Hematopoietic multipotent progenitor cell treated with erythropoietin and hydrocortisone succinate and interleukin-3 and kit ligand, for 4 days (in vitro differentiated cells): ENCODE data around the gene PROM2.

Experiments used
- DNase-seq: peaks from one replicate; pipeline ENCODE4 v3.0.0-alpha.2; 2015

PROM2 gene

GRCh38 chr2:95308426-95308990 lies 34.3 kb downstream of the PROM2 start:
- DNase-seq = no peak

DNA sequence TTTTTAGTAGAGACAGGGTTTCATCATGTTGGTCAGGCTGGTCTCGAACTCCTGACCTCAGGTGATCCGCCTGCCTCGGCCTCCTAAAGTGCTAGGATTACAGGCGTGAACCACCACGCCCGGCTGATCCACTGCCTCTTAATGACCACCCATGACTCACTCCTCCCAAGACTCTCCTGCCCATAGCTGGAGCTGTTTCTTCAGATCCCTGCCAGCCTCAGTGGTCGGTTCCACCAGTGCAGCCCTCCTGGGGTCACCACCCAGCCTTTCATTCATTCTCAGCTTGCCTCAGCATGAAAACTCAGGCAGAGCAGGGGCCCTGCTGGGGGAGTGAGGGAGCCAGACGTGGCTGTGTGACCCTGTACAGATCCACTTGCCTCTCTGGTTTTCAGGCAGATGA lies 35.4 kb downstream of the PROM2 start:
- no peak for DNase-seq

DNA sequence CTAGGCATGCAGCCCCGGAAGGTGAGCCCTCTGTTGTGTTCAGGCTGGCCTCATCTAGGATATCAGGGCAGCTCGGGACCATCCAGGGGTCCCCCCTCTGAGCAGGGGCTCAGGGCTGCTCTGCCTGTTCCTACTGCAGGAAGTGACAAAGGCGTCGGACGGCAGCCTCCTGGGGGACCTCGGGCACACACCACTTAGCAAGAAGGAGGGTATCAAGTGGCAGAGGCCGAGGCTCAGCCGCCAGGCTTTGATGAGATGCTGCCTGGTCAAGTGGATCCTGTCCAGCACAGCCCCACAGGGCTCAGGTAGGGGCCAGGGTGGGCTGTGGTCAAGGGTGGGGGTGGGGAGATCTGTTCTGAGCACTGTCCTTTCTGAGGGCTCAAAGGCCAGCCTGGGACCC lies 36.0 kb downstream of the PROM2 start:
- no peak for DNase-seq

DNA sequence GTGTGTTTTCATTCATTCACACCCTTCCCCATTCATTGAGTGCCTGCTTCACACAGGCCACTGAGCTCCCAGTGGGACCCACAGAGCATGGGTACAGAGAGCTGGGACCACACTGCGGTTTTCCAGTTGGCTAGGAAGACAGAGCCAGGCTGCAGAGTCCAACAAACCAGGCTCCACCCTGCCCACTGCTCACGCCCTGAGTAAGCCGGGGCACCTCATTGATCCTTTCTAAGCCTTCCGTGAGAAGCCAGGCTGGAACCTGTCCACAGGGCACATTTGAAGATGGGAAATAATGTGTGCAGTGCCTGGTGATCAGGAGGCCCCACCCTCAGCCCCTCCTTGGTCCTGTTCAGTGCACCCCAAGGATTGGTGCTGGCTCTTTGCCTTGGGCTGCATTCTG lies 36.4 kb downstream of the PROM2 start:
- DNase-seq = no peak

- no peak for DNase-seq
Measured at GRCh38 chr2:95311815-95312542, 37.7 kb downstream of the PROM2 start.

- no peak for DNase-seq
Measured at GRCh38 chr2:95312543-95313201, 38.4 kb downstream of the PROM2 start.

DNA sequence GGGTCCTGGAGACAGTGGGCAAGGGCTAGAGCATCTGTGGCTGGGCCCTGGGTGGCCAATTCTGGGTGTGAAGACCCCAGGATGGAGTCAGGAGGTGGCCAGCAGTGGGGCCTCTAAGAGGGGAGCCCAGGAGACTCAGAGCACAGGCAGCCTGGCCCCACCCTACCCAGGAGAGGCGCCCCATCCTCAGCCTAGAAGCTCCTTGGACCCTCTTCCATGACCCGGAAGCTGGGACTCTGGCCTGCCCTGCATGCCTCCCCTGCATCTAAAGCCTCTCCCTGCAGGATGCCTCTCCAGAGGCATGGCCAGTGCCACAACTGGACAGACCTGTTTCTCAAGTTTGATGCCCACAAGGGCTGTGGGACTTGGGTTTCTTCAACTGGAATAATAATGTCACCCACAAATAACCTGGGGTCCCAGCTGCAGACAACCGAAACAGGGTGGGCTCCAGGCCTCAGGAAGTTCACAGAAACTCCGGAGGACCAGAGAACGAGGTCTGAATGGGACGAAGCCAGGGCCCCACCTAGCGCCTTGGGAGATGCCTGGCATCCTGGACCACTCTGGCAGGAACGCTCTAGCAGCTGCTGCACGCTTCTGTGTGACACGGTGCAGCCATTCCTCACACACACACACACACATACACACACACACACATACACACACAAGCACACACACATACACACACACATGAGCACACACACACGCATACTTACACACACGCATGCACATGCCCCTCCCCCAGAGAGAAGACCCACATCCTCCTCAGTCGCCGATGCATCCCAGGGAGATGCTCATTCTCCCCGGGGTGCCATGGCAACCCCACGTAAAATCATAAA lies 39.3 kb downstream of the PROM2 start:
- no peak for DNase-seq

DNA sequence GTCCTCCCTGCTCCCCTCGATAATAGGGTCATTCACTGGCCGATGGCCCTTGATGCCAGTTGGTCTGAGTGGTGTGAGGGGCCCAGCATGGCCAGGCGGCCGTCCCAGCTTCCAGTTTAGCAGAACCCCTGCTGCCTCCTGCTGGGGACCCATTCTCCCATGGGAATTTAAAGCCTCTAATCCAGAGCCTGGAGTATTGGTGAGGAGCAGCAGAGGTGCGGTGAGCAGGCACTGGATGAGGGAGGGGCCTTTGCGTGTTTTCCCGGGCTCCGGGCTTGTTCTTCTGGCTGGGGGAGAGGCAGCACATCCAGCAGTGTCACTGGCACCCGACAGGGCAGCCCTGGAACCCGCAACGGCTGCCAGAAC lies 40.3 kb downstream of the PROM2 start:
- DNase-seq = no peak

- DNase-seq = peak; percentile 26
Measured at GRCh38 chr2:95314964-95315611, 40.8 kb downstream of the PROM2 start.

GRCh38 chr2:95315801-95316411 lies 41.7 kb downstream of the PROM2 start:
- DNase-seq = no peak

DNA sequence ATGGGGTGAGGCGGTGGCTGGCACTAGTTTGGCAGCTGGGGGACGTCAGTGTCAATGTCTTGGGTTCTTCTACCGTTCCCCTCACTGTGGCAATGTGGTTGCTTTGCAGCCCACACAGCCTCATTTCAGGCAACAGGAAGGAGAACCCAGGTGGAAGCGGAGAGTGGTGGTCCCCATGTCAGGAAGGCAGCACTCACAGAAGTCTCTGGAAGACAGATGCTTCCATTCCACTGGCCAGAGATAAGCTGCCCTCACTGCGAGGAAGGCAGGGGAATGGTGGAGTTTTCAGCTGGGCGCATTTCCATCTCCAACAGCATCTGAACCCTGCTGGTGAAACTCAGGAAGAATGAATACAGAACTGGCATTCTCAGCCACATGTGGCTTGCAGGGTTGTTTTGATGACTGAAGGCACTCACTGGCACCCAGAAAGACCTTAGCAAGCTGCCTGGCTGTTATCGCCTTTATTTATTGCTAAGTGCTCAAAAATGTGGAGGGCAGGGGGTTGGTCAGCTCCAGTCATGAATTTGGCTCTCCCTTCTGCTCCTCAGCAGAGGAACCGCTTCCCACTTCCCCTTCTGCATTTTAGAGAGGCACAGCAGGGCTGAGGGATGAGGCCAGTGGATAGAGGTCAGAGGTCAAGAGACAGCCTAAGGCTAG lies 42.3 kb downstream of the PROM2 start:
- no peak for DNase-seq

- DNase-seq = no peak
Measured at GRCh38 chr2:95317123-95317500, 42.9 kb downstream of the PROM2 start.

- no peak for DNase-seq
Measured at GRCh38 chr2:95317665-95318425, 43.6 kb downstream of the PROM2 start.

GRCh38 chr2:95318431-95319220 lies 44.4 kb downstream of the PROM2 start:
- no peak for DNase-seq

- no peak for DNase-seq
Measured at GRCh38 chr2:95319481-95320343, 45.5 kb downstream of the PROM2 start.

GRCh38 chr2:95320344-95320712 lies 46.1 kb downstream of the PROM2 start:
- DNase-seq = no peak

DNA sequence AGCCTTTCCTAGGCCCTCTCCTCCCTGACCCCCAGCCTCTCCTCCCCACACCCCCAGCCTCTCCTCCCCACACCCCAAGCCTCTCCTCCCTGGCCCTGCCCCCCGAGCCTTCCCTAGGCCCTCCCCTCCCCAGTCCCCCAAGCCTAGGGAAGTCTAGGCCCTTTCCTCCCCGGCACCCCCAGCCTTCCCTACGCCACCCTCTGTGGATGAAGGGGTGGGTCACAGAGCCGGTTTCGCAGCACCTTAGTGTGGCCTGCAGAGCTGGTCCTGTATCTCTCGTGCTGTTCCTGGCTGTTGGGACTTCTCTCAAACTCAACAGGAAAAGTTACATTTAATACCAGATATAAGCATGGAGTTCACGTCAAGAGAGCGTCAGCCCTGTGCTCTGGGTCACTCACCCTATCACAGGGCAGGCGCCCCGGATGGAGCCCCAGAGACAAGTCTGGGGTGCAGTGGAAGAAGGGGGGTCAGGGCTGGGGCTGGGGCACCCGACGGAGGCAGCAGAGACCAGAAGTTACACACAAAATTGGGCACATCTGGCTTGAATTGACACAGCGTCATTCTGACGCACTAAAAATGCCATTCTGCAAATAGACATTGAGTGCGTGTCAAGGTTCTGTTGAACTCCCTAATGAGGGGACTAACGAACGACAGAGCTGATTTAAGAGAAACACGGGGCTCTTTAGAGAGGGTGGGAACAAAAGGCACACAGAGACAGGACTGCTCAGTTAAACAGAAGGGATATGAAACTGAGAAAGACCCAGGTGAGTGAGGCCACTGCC lies 46.9 kb downstream of the PROM2 start:
- no peak for DNase-seq

DNA sequence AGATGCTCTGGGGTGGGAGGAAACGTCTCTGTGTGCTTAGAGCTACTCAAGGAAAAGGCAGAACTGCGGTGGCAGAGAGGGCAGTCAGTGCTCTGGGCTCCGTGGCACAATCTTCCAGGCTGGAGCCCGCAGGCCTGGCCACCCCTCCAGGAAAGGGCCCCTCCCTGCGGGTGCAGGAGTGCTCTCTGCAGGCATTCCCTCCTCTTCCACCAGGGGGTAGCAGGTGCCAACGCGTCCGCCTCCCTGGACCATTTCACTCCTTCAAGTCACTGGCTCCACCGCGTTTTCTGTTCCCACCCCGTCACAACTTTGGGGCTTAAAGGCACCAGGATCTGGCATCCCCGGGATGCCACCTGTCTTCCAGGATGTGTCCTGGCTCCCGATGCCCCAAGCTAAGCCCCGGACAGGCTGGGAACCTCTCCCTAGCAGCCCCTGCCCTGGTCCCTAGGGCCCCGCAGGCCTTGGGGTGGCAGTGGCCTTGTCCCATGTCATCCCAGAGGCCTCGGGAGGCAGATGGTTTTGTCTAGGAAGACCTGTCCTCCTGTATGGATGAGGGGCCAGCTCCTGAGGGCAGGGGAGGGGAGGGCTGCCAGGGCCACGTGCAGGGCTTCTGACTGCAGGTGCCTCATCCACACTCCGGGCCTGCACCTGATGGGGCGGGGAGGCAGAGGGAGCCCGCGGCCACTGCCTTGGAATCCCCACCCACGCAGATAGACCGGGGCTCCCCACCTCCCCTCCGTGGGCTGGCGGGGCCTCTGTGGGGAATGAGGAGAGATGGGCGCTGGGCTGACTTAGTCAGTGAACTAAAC lies 49.3 kb downstream of the PROM2 start:
- DNase-seq = peak; percentile 15
